Sigmoid colon (tissue), 7 donors: Measurements from ENCODE around the gene PTPRD. TPM values are rescaled to one million over a fixed set of nuclear protein-coding genes. Genes with fewer than 3 reads are reported as not detected.

Experiments
- DNase-seq: peaks from one replicate; pipeline ENCODE4 v3.0.0-alpha.2; 2019
- H3K27ac ChIP-seq, 4 donors: fragments of 200-600 bp; sonication (generic); one replicate each; pipeline ENCODE4 v1.5.1; 2016 to 2019; ENCODE audit warnings: mild to moderate bottlenecking in 1 of 4
- H3K27me3 ChIP-seq, 3 donors: fragments of 200-600 bp; sonication (generic); one replicate each; pipeline ENCODE4 v1.5.1; 2019; ENCODE audit warnings: mild to moderate bottlenecking in 1 of 3
- H3K36me3 ChIP-seq, 4 donors: fragments of 200-600 bp; sonication (generic); one replicate each; pipeline ENCODE4 v1.5.1; 2016 to 2019
- H3K4me1 ChIP-seq, 4 donors: fragments of 200-600 bp; sonication (generic); one replicate each; pipeline ENCODE4 v1.5.1; 2017 to 2019
- H3K4me3 ChIP-seq, 4 donors: fragments of 200-600 bp; sonication (generic); one replicate each; pipeline ENCODE4 v1.5.1; 2017 to 2019; ENCODE audit warnings: mild to moderate bottlenecking in 2 of 4, moderate library complexity in 1 of 4
- H3K9me3 ChIP-seq, 4 donors: fragments of 200-600 bp in 3 of 4; sonication (generic) in 3 of 4; one replicate each; pipeline versions ENCODE4 v1.5.1 to v1.6.1; 2013 to 2019
- CTCF ChIP-seq, 4 experiments: fragments of 450-650 bp in 3 of 4; fragments of 200-600 bp in 1 of 4; IDR thresholded peaks; one replicate each; pipeline ENCODE4 v1.5.1; 2016 to 2019; ENCODE audit warnings: antibody characterized with exemption in 4 of 4, mild to moderate bottlenecking in 3 of 4, moderate library complexity in 2 of 4
- EP300 ChIP-seq, 4 donors: sonication (generic); formaldehyde crosslinking; IDR thresholded peaks; one replicate each; pipeline ENCODE4 v1.6.1; 2017; ENCODE audit warnings: antibody characterized with exemption in 4 of 4
- POLR2A ChIP-seq, 2 donors: fragments of 450-650 bp; IDR thresholded peaks; one replicate each; pipeline ENCODE4 v1.6.1; 2016; ENCODE audit warnings: antibody characterized with exemption in 2 of 2, mild to moderate bottlenecking in 2 of 2, moderate library complexity in 2 of 2
- POLR2AphosphoS5 ChIP-seq, 4 donors: sonication (generic); formaldehyde crosslinking; IDR thresholded peaks; one replicate each; pipeline ENCODE4 v1.6.1; 2017; ENCODE audit warnings: antibody characterized with exemption in 4 of 4
- WGBS, 2 donors: extraction: QIAGEN DNeasy Blood & Tissue Kit; methylation state at CpG; one replicate each; pipeline ENCODE4 v1.1.7; 2013; 5-methylcytosine and 5-hydroxymethylcytosine counted together
- intact Hi-C: fragments of 100-400 bp; cut with DNase I; formaldehyde crosslinking; loops from one replicate; pipeline ENCODE4 v1.15.1; 2023
- polyA plus RNA-seq, 3 donors: library from polyadenylated mRNA; stranded (reverse); fragments of 200-250 nt; gene quantifications; one replicate each; pipeline ENCODE4 v1.2.3, GENCODE V29; 2013
- total RNA-seq, 4 donors: library from RNA; depleted of rRNA; stranded (reverse); fragments of >200 nt; gene quantifications; one replicate each; pipeline ENCODE4 v1.1.0, GENCODE V29; 2016
- donor health status: healthy with polysubstance abuse.
- donor health status: Bipolar disorder and iron deficiency.
- donor health status: healthy.

Gene PTPRD
- total and polyA plus RNA-seq, 7 donors: 1.2 to 18.3 (median 6.3) TPM

DNA sequence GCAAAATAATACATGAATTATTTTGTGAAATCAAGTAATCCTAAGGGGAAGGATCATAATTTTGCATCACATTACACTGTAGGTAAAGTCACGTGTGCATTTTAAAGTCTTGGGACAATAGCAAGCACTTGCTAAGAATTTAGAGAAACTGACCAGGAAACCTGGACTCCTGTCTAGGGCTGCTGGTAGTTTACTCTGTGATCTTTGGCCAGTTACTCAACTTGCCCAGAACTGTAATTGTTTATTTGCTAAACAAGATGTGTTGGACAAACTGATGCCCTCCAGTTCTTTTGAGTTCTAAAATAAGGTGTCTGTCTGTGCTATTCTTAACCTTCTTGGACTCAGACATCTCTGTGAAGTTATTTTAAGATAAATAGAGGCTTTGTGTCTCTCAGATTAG lies 2218.5 kb downstream of the PTPRD start:
- Histone ChIP-seq H3K27ac (no peak overlapping the region), H3K27me3 (no peaks in the 10 kb centered on the region), H3K4me3 (no peak overlapping the region), H3K4me1 (no peaks in the 10 kb centered on the region), H3K36me3 (no peaks in the 10 kb centered on the region), H3K9me3 (no peaks in the 10 kb centered on the region)
- intact Hi-C loops: no loop called here
- 95 to 97% methylated on average over 1 of the region's 1 CpG for WGBS, 2 donors
- no peak for TF ChIP-seq CTCF (IDR thresholded peaks at IDR 0.05)
- no peak for TF ChIP-seq EP300 (IDR thresholded peaks at IDR 0.05)
- TF ChIP-seq POLR2AphosphoS5 (IDR thresholded peaks at IDR 0.05): no peak
- no peak for TF ChIP-seq POLR2A (IDR thresholded peaks at IDR 0.05)
- no peak for DNase-seq

DNA sequence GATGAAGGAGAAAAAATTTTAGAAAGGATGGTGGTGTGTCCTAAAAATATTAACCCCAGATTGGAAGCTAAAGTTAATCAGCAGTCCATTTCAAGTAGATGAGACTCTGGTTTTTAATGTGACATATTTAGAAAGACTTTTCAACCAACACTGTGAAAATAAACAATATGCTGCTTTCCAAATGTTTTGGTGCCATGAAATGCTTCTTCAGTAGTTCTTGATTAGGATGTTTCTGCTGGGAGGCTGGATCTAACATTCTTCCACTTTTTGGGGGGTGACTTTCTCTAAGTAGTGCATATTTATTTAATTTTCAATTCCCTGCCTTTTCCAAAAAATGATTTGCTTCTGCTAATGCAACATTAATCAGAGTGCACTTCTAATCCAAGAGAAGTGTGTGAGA lies 2219.9 kb downstream of the PTPRD start:
- no peaks in the 10 kb centered on the region for H3K27me3 ChIP-seq
- no peak overlapping the region for H3K4me3 ChIP-seq
- no peaks in the 10 kb centered on the region for H3K9me3 ChIP-seq
- no peak overlapping the region for H3K27ac ChIP-seq
- H3K4me1 ChIP-seq: no peaks in the 10 kb centered on the region
- no peak for DNase-seq
- intact Hi-C loops: no loop called here
- TF ChIP-seq POLR2AphosphoS5 (IDR thresholded peaks at IDR 0.05) (no peak), EP300 (IDR thresholded peaks at IDR 0.05) (no peak)
- no peaks in the 10 kb centered on the region for H3K36me3 ChIP-seq

DNA sequence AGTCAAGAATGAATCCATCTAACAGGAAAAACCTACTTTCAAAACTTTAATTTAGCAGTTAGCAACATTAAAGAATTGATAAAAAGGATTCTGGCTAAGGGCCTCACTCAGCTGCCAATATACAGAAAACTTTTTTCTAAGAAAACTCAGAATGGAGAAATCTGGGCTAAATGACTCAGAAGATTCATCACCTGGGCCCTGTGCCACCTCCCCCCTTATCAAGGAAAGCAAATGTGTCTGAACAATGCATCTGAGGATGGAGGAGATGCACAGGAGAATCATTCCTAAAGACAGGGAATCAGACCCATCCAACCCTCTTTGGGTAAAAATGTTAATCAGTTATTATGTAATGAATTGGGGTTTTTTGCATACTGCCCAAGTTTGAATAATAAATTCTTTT lies 2221.2 kb downstream of the PTPRD start:
- Histone ChIP-seq H3K4me1 (no peaks in the 10 kb centered on the region), H3K27me3 (no peaks in the 10 kb centered on the region), H3K9me3 (no peaks in the 10 kb centered on the region), H3K4me3 (no peak overlapping the region), H3K27ac (no peak overlapping the region), H3K36me3 (no peaks in the 10 kb centered on the region)
- TF ChIP-seq EP300 (IDR thresholded peaks at IDR 0.05): no peak
- no peak for TF ChIP-seq POLR2A (IDR thresholded peaks at IDR 0.05)
- TF ChIP-seq POLR2AphosphoS5 (IDR thresholded peaks at IDR 0.05): no peak
- TF ChIP-seq CTCF (IDR thresholded peaks at IDR 0.05): no peak
- DNase-seq: no peak
- intact Hi-C loops: no loop called here

- no peak overlapping the region for H3K4me3 ChIP-seq
- H3K27me3 ChIP-seq: no peaks in the 10 kb centered on the region
- TF ChIP-seq POLR2A (IDR thresholded peaks at IDR 0.05): no peak
- no peak for TF ChIP-seq POLR2AphosphoS5 (IDR thresholded peaks at IDR 0.05)
- no peak for TF ChIP-seq CTCF (IDR thresholded peaks at IDR 0.05)
- no peak for TF ChIP-seq EP300 (IDR thresholded peaks at IDR 0.05)
- WGBS, 2 donors: 90 to 93% methylated on average over 4 of the region's 4 CpGs
- H3K9me3 ChIP-seq: no peaks in the 10 kb centered on the region
- no peaks in the 10 kb centered on the region for H3K36me3 ChIP-seq
- no peak for DNase-seq
- no peaks in the 10 kb centered on the region for H3K4me1 ChIP-seq
- H3K27ac ChIP-seq: no peak overlapping the region
- intact Hi-C loops: no loop called here
Observed at GRCh38 chr9:8391132-8391531, 2221.7 kb downstream of the PTPRD start.

- H3K36me3 ChIP-seq: no peaks in the 10 kb centered on the region
- H3K27me3 ChIP-seq: no peaks in the 10 kb centered on the region
- H3K4me3 ChIP-seq: no peak overlapping the region
- DNase-seq: no peak
- no peaks in the 10 kb centered on the region for H3K9me3 ChIP-seq
- TF ChIP-seq POLR2AphosphoS5 (IDR thresholded peaks at IDR 0.05): no peak
- no peak for TF ChIP-seq POLR2A (IDR thresholded peaks at IDR 0.05)
- TF ChIP-seq EP300 (IDR thresholded peaks at IDR 0.05): no peak
- no peak for TF ChIP-seq CTCF (IDR thresholded peaks at IDR 0.05)
- H3K4me1 ChIP-seq: no peaks in the 10 kb centered on the region
- no peak overlapping the region for H3K27ac ChIP-seq
- intact Hi-C loops: no loop called here
Observed at GRCh38 chr9:8390571-8390970, 2222.2 kb downstream of the PTPRD start.
